ENCODE measurements around the gene TET3.
"Not testable (repeated sequence)": the region's sequence is repeated elsewhere in the genome, so short reads cannot be mapped to it uniquely, and the experiment has no call there.

The TET3 gene

GRCh38 chr2:73984203-73984921, at the start of gene TET3:
Gene TET3 (plus strand): TSS chr2:73984910. CDS start chr2:73986404, 1,494 bp downstream.
- Histone ChIP-seq H3K27me3 (ENCODE audit: insufficient read depth, insufficient read length) (peaks cover 57% of the 10 kb centered on the region), H3K4me1 (ENCODE audit: insufficient read depth, insufficient read length) (peaks cover 26% of the 10 kb centered on the region)
- no peak for DNase-seq (ENCODE audit: low read depth, low spot score)

GRCh38 chr2:73935641-73936040, 49.1 kb upstream of the TET3 start:
- H3K4me1 ChIP-seq (ENCODE audit: insufficient read depth, insufficient read length) = no peaks in the 10 kb centered on the region
- peaks cover 54% of the 10 kb centered on the region for H3K36me3 ChIP-seq (ENCODE audit: insufficient read depth, insufficient read length, low read length)
- DNase-seq (ENCODE audit: low read depth, low spot score) = no peak
- TF ChIP-seq SUZ12 (IDR thresholded peaks at IDR 0.05; ENCODE audit: extremely low read depth, insufficient read depth, insufficient read length) = no peak
- no peaks in the 10 kb centered on the region for H3K9me3 ChIP-seq (ENCODE audit: insufficient read depth, low read length)
- no peak overlapping the region for H3K9ac ChIP-seq (ENCODE audit: insufficient read length, low read depth)
- H3K4me3 ChIP-seq (ENCODE audit: insufficient read length, low read depth) = no peak overlapping the region
- H3K27me3 ChIP-seq (ENCODE audit: insufficient read depth, insufficient read length) = no peaks in the 10 kb centered on the region

More at GRCh38 chr2:73984203-73984921, at the start of gene TET3:
- Histone ChIP-seq H3K9ac (ENCODE audit: insufficient read length, low read depth) (peak within 1 kb of the TSS; percentile 80), H3K4me3 (ENCODE audit: insufficient read length, low read depth) (peak within 1 kb of the TSS; percentile 59), H3K36me3 (ENCODE audit: insufficient read depth, insufficient read length, low read length) (peaks cover 20% of the 10 kb centered on the region), H3K9me3 (ENCODE audit: insufficient read depth, low read length) (no peaks in the 10 kb centered on the region)
- no peak for TF ChIP-seq SUZ12 (IDR thresholded peaks at IDR 0.05; ENCODE audit: extremely low read depth, insufficient read depth, insufficient read length)
- no peak for TF ChIP-seq ZNF274 (IDR thresholded peaks at IDR 0.05; ENCODE audit: low read depth, low read length)
- no peak for TF ChIP-seq YY1 (IDR thresholded peaks at IDR 0.05; ENCODE audit: insufficient read depth, insufficient read length)

- no peaks in the 10 kb centered on the region for H3K4me1 ChIP-seq (ENCODE audit: insufficient read depth, insufficient read length)
- peaks cover 54% of the 10 kb centered on the region for H3K36me3 ChIP-seq (ENCODE audit: insufficient read depth, insufficient read length, low read length)
- no peaks in the 10 kb centered on the region for H3K9me3 ChIP-seq (ENCODE audit: insufficient read depth, low read length)
- no peak overlapping the region for H3K9ac ChIP-seq (ENCODE audit: insufficient read length, low read depth)
- no peak for DNase-seq (ENCODE audit: low read depth, low spot score)
- no peaks in the 10 kb centered on the region for H3K27me3 ChIP-seq (ENCODE audit: insufficient read depth, insufficient read length)
- TF ChIP-seq ZNF274 (IDR thresholded peaks at IDR 0.05; ENCODE audit: low read depth, low read length) = no peak
- TF ChIP-seq YY1 (IDR thresholded peaks at IDR 0.05; ENCODE audit: insufficient read depth, insufficient read length) = no peak
- TF ChIP-seq SUZ12 (IDR thresholded peaks at IDR 0.05; ENCODE audit: extremely low read depth, insufficient read depth, insufficient read length) = no peak
- H3K4me3 ChIP-seq (ENCODE audit: insufficient read length, low read depth) = no peak overlapping the region
Measured at GRCh38 chr2:73937103-73937885, 47.4 kb upstream of the TET3 start.

- no peak for DNase-seq (ENCODE audit: low read depth, low spot score)
- Histone ChIP-seq H3K36me3 (ENCODE audit: insufficient read depth, insufficient read length, low read length) (peaks cover 50% of the 10 kb centered on the region), H3K4me3 (ENCODE audit: insufficient read length, low read depth) (no peak overlapping the region), H3K9me3 (ENCODE audit: insufficient read depth, low read length) (no peaks in the 10 kb centered on the region), H3K4me1 (ENCODE audit: insufficient read depth, insufficient read length) (no peaks in the 10 kb centered on the region), H3K9ac (ENCODE audit: insufficient read length, low read depth) (no peak overlapping the region), H3K27me3 (ENCODE audit: insufficient read depth, insufficient read length) (no peaks in the 10 kb centered on the region)
- TF ChIP-seq ZNF274 (IDR thresholded peaks at IDR 0.05; ENCODE audit: low read depth, low read length) (no peak), YY1 (IDR thresholded peaks at IDR 0.05; ENCODE audit: insufficient read depth, insufficient read length) (no peak)
Measured at GRCh38 chr2:73937899-73938298, 46.8 kb upstream of the TET3 start.

GRCh38 chr2:73938718-73939352, 45.9 kb upstream of the TET3 start:
- H3K36me3 ChIP-seq (ENCODE audit: insufficient read depth, insufficient read length, low read length) = peaks cover 50% of the 10 kb centered on the region
- H3K27me3 ChIP-seq (ENCODE audit: insufficient read depth, insufficient read length) = no peaks in the 10 kb centered on the region
- no peaks in the 10 kb centered on the region for H3K9me3 ChIP-seq (ENCODE audit: insufficient read depth, low read length)
- no peaks in the 10 kb centered on the region for H3K4me1 ChIP-seq (ENCODE audit: insufficient read depth, insufficient read length)
- TF ChIP-seq ZNF274 (IDR thresholded peaks at IDR 0.05; ENCODE audit: low read depth, low read length) (no peak), SUZ12 (IDR thresholded peaks at IDR 0.05; ENCODE audit: extremely low read depth, insufficient read depth, insufficient read length) (no peak), YY1 (IDR thresholded peaks at IDR 0.05; ENCODE audit: insufficient read depth, insufficient read length) (no peak)
- no peak for DNase-seq (ENCODE audit: low read depth, low spot score)
- no peak overlapping the region for H3K4me3 ChIP-seq (ENCODE audit: insufficient read length, low read depth)
- no peak overlapping the region for H3K9ac ChIP-seq (ENCODE audit: insufficient read length, low read depth)

GRCh38 chr2:73939419-73939818, 45.3 kb upstream of the TET3 start:
- Histone ChIP-seq H3K27me3 (ENCODE audit: insufficient read depth, insufficient read length) (no peaks in the 10 kb centered on the region), H3K9me3 (ENCODE audit: insufficient read depth, low read length) (no peaks in the 10 kb centered on the region), H3K36me3 (ENCODE audit: insufficient read depth, insufficient read length, low read length) (peaks cover 50% of the 10 kb centered on the region), H3K4me3 (ENCODE audit: insufficient read length, low read depth) (no peak overlapping the region), H3K9ac (ENCODE audit: insufficient read length, low read depth) (no peak overlapping the region), H3K4me1 (ENCODE audit: insufficient read depth, insufficient read length) (no peaks in the 10 kb centered on the region)
- no peak for DNase-seq (ENCODE audit: low read depth, low spot score)
- no peak for TF ChIP-seq SUZ12 (IDR thresholded peaks at IDR 0.05; ENCODE audit: extremely low read depth, insufficient read depth, insufficient read length)
- TF ChIP-seq YY1 (IDR thresholded peaks at IDR 0.05; ENCODE audit: insufficient read depth, insufficient read length) = no peak
- TF ChIP-seq ZNF274 (IDR thresholded peaks at IDR 0.05; ENCODE audit: low read depth, low read length) = no peak

- H3K36me3 ChIP-seq (ENCODE audit: insufficient read depth, insufficient read length, low read length) = peaks cover 52% of the 10 kb centered on the region
Measured at GRCh38 chr2:73940066-73940465, 44.6 kb upstream of the TET3 start.

More at GRCh38 chr2:73940066-73940465, 44.6 kb upstream of the TET3 start:
- not testable (repeated sequence) for H3K9ac ChIP-seq (ENCODE audit: insufficient read length, low read depth); H3K9me3 ChIP-seq (ENCODE audit: insufficient read depth, low read length); H3K27me3 ChIP-seq (ENCODE audit: insufficient read depth, insufficient read length); H3K4me1 ChIP-seq (ENCODE audit: insufficient read depth, insufficient read length); DNase-seq (ENCODE audit: low read depth, low spot score); H3K4me3 ChIP-seq (ENCODE audit: insufficient read length, low read depth)

All from NT2/D1 (cell line).